Measurements from ENCODE around the gene BFSP2.

Gene BFSP2

GRCh38 chr3:133486658-133487057 is 86.8 kb downstream of the BFSP2 start:
- Histone ChIP-seq H2AFZ (ENCODE audit: low read length) (no peak overlapping the region), H4K20me1 (ENCODE audit: insufficient read depth, low read length) (no peaks in the 10 kb centered on the region), H3K27ac (ENCODE audit: low read length) (no peak overlapping the region), H3K4me3 (ENCODE audit: low read length) (no peak overlapping the region), H3K4me2 (ENCODE audit: low read depth, low read length) (no peak overlapping the region), H3K4me1 (ENCODE audit: low read length) (peaks cover 51% of the 10 kb centered on the region), H3K79me2 (ENCODE audit: low read length) (no peaks in the 10 kb centered on the region), H3F3A (ENCODE audit: insufficient read depth, low read length) (peaks cover 16% of the 10 kb centered on the region), H3K9ac (ENCODE audit: low read length) (no peak overlapping the region), H3K9me3 (replicated peaks; ENCODE audit: insufficient read depth, low read length) (no peaks in the 10 kb centered on the region), H3K9me2 (replicated peaks; ENCODE audit: insufficient read depth, low read length) (no peaks in the 10 kb centered on the region), H3K36me3 (replicated peaks; ENCODE audit: insufficient read depth, low read length) (no peaks in the 10 kb centered on the region), H3K27me3 (replicated peaks; ENCODE audit: insufficient read depth, low read length) (no peaks in the 10 kb centered on the region)
- TF ChIP-seq, protein P1, sequence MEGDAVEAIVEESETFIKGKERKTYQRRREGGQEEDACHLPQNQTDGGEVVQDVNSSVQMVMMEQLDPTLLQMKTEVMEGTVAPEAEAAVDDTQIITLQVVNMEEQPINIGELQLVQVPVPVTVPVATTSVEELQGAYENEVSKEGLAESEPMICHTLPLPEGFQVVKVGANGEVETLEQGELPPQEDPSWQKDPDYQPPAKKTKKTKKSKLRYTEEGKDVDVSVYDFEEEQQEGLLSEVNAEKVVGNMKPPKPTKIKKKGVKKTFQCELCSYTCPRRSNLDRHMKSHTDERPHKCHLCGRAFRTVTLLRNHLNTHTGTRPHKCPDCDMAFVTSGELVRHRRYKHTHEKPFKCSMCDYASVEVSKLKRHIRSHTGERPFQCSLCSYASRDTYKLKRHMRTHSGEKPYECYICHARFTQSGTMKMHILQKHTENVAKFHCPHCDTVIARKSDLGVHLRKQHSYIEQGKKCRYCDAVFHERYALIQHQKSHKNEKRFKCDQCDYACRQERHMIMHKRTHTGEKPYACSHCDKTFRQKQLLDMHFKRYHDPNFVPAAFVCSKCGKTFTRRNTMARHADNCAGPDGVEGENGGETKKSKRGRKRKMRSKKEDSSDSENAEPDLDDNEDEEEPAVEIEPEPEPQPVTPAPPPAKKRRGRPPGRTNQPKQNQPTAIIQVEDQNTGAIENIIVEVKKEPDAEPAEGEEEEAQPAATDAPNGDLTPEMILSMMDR (IDR thresholded peaks at IDR 0.05; ENCODE audit: low read length): no peak
- TF ChIP-seq EZH2 (optimal IDR thresholded peaks at IDR 0.05; ENCODE audit: low read depth, low read length): no peak
- no peak for TF ChIP-seq EZH2phosphoT487 (IDR thresholded peaks at IDR 0.05; ENCODE audit: low read length)
- no peak for DNase-seq

- Histone ChIP-seq H3F3A (ENCODE audit: insufficient read depth, low read length) (peaks cover 16% of the 10 kb centered on the region), H3K27ac (ENCODE audit: low read length) (no peak overlapping the region), H2AFZ (ENCODE audit: low read length) (no peak overlapping the region), H3K9me3 (replicated peaks; ENCODE audit: insufficient read depth, low read length) (no peaks in the 10 kb centered on the region), H3K4me1 (ENCODE audit: low read length) (peaks cover 56% of the 10 kb centered on the region), H3K36me3 (replicated peaks; ENCODE audit: insufficient read depth, low read length) (no peaks in the 10 kb centered on the region), H4K20me1 (ENCODE audit: insufficient read depth, low read length) (no peaks in the 10 kb centered on the region), H3K9ac (ENCODE audit: low read length) (no peak overlapping the region), H3K4me3 (ENCODE audit: low read length) (no peak overlapping the region), H3K79me2 (ENCODE audit: low read length) (no peaks in the 10 kb centered on the region), H3K9me2 (replicated peaks; ENCODE audit: insufficient read depth, low read length) (no peaks in the 10 kb centered on the region), H3K4me2 (ENCODE audit: low read depth, low read length) (no peak overlapping the region), H3K27me3 (replicated peaks; ENCODE audit: insufficient read depth, low read length) (no peaks in the 10 kb centered on the region)
- DNase-seq: no peak
- TF ChIP-seq, protein P1 (IDR thresholded peaks at IDR 0.05; ENCODE audit: low read length): no peak
- TF ChIP-seq EZH2phosphoT487 (IDR thresholded peaks at IDR 0.05; ENCODE audit: low read length) (no peak), EZH2 (optimal IDR thresholded peaks at IDR 0.05; ENCODE audit: low read depth, low read length) (no peak)
Observed at GRCh38 chr3:133487204-133487603, 87.3 kb downstream of the BFSP2 start.

DNA sequence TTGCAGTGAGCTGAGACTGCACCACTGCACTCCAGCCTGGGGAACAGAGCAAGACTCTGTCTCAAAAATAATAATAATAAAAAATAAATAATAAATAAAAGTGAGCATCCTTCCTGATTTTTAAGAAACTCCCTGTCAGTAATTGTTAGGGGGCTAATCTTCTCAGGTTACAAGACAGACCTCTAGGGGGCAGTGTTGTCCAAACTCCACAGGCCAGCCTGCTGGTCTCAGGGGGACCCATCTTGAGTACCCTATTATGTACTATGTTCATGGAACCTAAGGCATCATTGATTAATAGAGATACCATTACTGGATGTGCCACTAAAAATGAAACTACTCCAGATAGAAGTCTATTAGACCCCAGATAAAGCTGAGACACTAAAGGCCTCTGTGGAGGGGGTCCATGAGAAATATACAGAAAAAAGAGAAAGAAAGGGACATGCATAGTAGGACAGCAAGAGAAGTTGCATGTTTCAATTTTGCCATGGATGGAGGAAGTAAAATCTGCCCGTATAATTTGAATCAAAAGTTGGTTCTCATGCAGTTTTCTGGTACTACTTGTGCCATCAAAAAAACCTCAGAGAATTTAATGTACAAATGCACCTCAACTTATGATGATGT is 88.2 kb downstream of the BFSP2 start:
- no peaks in the 10 kb centered on the region for H3K9me3 ChIP-seq (replicated peaks; ENCODE audit: insufficient read depth, low read length)
- peaks cover 64% of the 10 kb centered on the region for H3K4me1 ChIP-seq (ENCODE audit: low read length)
- H3K27ac ChIP-seq (ENCODE audit: low read length): peak overlapping the region; percentile 19; the same call in 1 of the 2 replicates
- H2AFZ ChIP-seq (ENCODE audit: low read length): no peak overlapping the region
- no peak for TF ChIP-seq EZH2phosphoT487 (IDR thresholded peaks at IDR 0.05; ENCODE audit: low read length)
- TF ChIP-seq, protein P1 (IDR thresholded peaks at IDR 0.05; ENCODE audit: low read length): peak; percentile 52
- H3K4me2 ChIP-seq (ENCODE audit: low read depth, low read length): 0 out of 2 replicates have a peak overlapping the region, but pooled peaks have one; percentile 27
- no peaks in the 10 kb centered on the region for H3K9me2 ChIP-seq (replicated peaks; ENCODE audit: insufficient read depth, low read length)
- no peaks in the 10 kb centered on the region for H3K27me3 ChIP-seq (replicated peaks; ENCODE audit: insufficient read depth, low read length)
- no peaks in the 10 kb centered on the region for H4K20me1 ChIP-seq (ENCODE audit: insufficient read depth, low read length)
- no peak overlapping the region for H3K9ac ChIP-seq (ENCODE audit: low read length)
- no peak overlapping the region for H3K4me3 ChIP-seq (ENCODE audit: low read length)
- peaks cover 20% of the 10 kb centered on the region for H3F3A ChIP-seq (ENCODE audit: insufficient read depth, low read length)
- no peaks in the 10 kb centered on the region for H3K36me3 ChIP-seq (replicated peaks; ENCODE audit: insufficient read depth, low read length)
- no peak for DNase-seq
- H3K79me2 ChIP-seq (ENCODE audit: low read length): no peaks in the 10 kb centered on the region

Measured in MM.1S (cell line).